COR-L47 (cell line): ENCODE results near the gene GALNTL6.

Experiments
- DNase-seq: peaks from one replicate; lab custom pipeline; 2025; lab: John Stamatoyannopoulos, UW

GALNTL6 gene

DNA sequence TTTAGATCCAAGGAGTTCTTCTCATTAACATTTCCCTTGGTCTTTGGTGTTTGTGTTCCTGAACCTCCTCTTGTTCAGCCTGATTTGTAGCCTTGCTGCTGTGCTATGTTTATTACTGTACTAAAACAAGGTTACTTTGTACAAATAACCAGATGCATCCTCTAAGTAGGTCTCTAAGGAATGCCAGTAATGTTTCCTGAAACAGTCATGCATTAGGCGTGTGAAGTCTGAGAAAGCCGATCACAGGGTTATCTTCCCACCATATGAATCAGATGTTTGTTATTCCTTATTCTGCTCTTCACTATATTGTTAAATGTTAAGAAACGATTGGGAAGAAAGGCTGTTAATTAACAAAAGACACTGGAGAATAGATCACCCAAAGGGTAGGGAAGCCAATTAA, 66.9 kb downstream of the GALNTL6 start:
- DNase-seq: no peak

DNA sequence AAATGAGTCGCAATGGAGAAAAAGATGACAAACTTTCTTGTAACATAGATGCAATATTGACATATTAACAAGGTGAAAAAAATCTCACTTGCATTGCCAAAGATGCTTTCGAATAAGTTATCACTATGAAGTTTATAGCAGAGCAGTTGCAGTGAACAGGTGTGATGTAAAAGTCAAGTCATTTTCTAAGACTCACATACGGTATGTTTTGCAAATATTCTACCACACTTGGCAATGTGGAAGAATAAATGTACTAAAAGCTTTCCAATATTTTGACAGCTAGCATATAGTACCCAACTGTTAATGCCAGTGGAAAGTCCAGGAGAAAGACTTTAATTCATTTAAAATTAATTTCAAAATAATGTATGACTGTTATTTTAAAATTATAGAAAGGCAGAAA, 76.5 kb downstream of the GALNTL6 start:
- no peak for DNase-seq

DNA sequence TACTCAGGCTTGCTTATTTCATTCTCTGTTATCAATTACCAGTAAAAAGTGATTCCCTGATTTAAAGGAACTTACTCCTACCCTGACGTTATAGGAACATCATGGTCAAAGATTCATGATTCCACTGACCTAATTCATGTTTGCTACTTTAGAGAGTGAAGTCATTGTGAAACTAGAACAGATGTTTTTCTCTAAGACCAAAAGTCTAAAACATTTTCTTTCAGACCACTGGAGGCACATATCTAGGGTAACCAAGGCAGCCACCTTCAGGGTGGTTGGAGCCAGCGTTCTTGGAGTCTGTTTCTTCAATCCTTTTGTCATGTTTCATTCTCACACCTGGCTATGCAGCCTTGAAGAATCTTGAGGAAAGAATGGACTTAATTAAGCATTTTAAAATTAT, 77.8 kb downstream of the GALNTL6 start:
- no peak for DNase-seq

DNA sequence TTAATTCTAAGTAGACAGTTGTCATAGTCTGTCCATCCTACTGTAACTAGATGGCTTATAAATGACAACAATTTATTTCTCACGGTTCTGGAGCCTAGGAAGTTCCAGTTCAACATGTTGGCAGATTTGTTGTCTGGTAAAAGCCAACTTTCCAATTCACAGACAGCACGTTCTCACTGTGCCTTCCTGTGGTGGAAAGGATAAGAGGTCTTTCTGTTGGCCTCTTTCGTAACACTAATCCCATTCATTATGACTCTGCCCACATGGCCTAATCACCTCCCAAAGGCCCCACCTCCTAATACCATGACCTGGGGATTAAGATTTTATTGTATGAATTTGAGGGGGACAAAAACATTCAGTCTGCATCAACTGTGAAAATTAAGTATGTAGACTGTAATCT, 83.2 kb downstream of the GALNTL6 start:
- DNase-seq: no peak

DNA sequence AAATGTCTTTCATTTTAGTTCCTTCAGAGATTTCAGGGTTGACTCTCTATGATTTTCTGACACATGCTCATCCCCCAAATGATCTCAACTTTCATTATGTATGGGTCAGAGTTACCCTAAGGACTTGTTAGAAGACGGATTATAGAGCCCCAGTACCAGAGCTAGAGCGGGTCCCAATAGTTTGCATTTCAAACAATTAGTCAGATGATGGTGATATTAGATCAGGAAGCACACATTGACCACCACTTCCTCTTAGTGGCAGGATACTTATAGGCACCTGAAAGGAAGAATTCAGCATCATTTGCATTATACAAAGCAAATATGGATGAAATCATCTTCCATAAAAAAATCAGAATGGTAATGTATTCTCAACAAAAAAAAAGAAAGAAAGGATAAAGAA, 106.1 kb downstream of the GALNTL6 start:
- DNase-seq: no peak

DNA sequence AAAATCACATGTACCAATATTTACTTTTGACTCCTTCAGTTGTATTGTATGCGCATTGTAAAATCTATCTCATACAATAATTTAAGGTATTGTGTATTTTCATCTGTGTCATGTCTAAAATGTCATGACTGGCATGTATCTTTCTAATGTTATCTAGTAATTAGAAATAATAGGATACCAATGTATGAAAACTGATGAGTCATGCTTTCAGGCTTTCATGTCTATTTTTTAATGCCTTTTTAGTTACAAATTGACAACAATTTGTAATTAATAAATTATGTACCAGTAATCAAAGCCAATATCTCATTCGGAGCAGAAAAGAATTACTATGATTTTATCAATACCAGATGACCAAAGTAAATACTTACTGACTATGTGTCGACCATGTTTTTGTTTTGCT, 107.7 kb downstream of the GALNTL6 start:
- no peak for DNase-seq

DNA sequence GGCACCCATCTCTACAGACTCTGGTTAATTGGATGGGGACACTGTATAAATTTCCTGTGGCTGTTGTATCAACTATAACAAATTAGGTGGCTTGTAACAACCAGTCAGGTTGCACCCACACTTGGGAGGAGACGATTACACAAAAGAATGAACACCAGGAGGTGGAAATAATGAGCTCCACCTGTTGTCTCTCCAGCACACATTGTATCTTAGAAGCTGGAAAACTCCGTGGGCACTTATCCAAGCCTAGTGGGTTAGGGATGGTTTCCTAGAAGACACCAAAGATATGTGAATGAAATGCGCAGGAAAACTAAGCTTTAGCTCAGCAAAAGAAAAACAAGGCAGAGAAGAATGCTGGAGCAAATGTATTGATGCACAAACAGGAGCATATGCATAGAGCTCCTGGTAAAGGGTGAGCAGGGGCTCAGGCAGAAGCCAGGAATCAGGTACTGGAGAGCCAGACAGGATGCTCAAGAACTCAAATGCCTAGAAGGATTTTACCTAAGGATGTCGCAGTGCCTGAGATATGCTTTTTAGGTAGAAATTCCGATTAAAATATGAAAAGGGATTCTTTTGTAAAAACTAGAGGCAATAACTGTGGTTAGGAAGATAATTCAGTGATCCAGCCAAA, 111.7 kb downstream of the GALNTL6 start:
- DNase-seq: peak; percentile 93

DNA sequence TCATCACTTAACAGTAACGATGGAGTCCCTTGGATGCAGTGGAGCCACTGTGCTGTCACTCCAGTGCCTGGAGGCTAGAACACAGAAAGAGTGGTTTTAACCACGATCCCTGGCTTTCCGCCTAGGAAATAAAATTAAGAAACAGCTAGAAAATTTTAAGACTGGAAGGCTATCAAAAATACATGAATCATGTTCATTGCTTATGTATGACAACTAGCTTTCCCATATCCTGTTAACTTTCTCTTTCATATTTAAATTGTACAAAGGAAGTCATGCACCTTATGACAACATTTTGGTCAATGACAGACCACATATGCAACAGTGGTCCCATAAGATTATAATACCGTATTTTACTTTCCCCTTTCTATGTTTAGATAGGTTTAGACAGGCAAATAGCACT, 115.1 kb downstream of the GALNTL6 start:
- no peak for DNase-seq

DNA sequence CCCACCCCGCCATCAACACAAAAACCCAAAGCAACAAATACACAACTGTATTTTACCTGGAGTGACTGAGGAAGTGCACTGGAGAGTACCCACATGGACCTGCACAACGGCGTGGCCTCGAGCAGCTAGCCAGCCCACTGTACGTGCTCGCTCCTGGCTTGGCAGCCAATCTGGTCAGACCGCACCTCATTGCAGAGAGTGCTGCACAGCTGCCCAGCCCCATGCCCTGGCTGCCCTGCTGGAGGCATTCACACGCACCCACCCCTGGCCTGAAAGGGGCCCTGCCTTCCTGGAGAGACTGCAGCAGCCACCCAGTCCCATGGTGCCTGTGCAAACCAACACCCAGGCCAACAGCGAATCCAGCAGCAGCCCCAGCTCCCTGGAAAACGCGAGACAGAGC, 116.3 kb downstream of the GALNTL6 start:
- DNase-seq: no peak

DNA sequence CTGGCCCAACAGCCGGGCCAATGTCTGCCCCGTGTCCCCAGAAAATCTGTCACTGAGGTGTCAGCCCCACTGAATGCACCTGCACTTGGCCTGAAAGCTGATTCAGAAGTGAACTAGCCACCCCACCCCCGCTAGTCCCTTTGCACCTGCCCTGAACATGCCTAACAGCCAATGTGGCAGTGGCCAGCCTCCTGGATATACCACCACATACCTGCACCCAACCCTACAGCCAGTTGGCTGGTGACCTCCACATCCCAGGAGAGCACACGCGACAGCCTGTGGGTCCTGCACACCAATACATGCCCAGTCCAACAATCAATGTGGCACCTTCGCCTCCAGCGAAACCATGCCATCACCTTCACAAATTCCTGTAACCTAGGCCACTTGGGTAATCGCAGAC, 116.7 kb downstream of the GALNTL6 start:
- no peak for DNase-seq

DNA sequence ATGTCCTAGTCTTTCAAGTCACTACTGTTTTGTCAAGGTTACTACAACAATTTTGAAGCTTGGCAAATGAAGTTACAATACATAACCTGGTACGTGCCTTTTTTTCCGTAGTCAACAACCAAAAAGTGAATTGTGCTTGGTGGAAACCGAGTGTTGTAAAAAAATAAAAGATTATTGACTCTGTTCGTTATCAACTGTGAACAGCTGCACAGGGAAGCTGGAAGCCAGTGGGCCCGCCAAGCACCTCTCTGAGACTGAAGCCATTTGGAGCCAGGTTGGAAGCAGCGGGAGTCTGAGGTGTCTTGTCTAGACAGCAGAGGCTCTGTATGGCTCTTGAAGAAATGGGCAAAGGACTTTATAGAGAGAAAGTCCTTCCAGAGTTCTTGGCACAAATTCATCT, 119.0 kb downstream of the GALNTL6 start:
- no peak for DNase-seq

DNA sequence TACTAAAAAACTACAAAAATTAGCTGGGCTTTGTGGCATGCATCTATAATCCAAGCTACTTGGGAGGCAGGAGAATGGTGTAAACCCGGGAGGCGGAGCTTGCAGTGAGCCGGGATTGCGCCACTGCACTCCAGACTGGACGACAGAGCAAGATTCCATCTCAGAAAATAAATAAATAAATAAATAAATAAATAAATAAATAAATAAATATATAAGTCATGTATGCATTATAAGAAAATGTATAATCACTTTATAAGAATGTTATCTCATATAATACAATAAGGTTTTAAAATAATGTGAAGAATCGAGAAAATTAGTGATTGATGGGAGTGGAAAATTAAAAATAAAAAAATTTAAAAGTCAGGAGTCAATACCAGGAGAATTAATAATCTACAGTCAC, 127.5 kb downstream of the GALNTL6 start:
- DNase-seq: no peak

DNA sequence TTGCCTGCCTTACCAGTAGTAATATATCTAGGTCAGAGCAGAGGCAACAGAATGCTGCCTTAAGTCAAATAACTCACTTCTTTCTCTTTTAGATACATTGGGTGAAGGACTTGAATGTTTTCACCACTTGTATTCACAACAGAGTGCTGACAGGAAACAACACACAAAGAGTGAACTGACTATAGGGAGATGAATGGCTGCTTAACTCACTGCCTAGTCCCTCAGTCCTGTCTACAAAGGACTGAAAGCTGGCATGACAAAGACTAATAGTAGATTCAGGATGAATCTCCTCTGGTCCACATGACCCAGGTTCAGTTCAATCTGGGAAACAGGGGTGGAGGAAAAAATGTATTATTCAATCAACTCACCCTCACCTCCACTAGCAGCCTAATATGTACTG, 134.2 kb downstream of the GALNTL6 start:
- no peak for DNase-seq

DNA sequence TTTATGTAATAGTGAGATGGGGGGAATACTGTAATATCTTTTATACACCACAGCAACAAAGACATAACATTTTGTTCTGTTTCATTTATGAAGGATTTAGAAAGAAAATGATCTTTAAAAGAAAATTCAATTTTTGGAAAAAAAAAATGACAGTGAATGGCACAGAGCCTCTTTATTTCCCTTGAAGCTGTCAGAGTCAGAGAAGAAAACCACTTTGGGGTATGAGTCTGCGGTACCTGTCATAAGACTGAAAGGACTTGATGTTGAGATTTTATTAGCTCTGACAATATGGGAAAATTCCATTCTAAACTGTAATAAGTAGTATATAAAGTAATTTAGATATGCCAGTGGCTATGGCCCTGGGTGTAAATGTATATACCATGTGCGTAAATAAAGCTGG, 134.8 kb downstream of the GALNTL6 start:
- DNase-seq: no peak

DNA sequence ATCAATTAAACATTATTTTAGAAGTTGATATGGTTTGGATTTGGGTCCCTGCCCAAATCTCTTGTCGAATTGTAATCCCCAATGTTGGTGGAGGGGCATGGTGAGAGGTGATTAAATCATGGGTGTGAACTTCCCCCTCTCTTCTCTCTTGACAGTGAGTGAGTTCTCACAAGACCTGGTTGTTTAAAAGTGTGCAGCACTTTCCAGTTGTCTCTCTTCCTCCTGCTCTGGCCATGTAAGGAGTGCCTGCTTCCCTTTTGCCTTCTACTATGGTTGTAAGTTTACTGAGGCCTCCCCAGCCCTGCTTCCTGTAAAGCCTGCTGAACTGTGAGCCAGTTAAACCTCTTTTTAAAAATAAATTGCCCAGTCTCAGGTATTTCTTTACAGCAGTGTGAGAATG, 141.4 kb downstream of the GALNTL6 start:
- no peak for DNase-seq

DNA sequence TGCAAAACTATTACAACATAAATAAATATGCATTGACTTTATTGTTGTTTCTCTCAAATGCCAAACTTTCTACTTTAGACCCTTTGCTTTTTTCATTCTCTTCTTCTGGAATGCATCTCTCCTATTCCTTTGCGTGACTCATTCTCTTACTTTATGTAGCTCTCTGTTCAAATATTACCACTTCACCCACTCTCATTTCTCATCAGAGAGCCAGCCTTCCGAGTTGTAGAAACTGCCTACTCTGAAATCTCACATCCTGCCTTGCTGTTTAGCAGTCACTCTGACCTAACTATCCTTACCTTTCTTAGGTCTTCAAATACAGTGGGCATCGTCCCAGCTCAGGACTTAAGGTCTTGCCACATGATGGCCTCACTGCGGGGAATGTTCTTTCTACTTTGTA, 143.5 kb downstream of the GALNTL6 start:
- DNase-seq: no peak

DNA sequence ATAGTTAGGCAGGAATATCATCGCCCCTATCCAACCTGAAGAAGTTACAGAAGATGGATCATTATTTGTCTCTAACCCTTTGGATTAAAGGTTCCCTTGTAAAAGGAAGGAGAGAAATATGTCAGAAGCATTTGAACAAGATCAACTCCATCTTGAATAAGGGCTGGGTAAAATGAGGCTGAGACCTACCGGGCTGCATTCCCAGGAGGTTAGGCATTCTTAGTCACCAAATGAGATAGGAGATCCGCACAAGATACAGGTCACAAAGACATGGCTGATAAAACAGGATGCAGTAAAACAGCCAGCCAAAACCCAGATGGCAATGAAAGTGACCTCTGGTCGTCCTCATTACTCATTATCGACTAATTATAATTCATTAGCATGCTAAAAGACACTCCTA, 148.9 kb downstream of the GALNTL6 start:
- no peak for DNase-seq

DNA sequence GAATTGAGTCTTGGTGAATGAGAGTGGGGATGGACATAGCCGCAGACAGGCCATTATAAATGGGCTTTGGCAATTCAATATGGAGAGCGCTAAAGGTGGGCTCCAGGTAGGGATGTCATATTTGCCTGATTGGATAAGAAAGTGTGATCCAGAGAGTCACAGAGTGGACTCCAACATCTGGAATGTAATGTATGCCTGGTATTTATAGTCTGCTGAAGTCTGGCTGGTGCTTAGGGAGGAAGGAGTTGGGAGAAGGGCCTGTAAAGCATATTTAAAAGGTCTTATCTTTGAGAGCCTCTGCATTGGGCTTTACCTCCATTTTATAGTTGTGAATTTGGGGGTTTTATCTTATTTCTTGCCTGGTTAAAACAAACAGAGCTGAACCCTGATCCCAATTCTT, 153.2 kb downstream of the GALNTL6 start:
- DNase-seq: no peak

DNA sequence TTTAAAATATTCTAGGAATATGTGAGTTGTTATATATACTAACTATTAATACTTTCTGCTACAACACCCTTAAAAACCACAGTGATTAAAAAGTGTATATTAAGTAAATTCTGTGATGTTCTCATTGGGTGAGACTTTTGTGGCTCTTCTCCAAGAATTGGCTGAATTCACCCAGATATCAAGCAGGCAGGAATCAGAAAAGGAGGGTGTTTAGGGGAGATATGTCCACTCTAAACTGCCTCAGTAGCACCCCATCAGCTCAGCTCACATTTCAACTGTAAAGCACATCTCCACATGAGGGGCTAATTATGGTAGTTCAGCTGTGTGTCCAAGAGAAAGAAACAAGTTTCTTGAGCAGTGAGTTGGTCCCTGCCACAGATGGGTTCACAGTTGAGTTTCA, 165.0 kb downstream of the GALNTL6 start:
- DNase-seq: no peak

DNA sequence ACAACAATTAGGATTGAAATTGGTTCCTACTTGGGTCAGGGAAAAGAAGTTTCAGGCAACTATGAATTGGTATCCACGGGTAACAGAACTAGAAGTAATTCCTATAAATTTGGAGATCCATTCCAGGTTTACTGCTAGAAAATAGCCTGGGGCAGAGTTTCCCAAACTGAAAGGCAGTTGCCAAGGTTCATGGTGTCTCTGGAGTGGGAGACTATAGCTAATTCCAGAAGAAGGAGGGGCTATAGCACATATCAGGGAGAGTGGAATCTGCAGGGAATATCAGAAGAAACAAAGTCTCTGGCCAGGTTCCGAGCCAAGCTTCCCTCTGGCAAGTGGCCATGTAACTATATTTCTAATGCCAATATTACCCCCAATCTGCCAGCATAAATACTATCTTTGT, 166.3 kb downstream of the GALNTL6 start:
- DNase-seq: no peak

DNA sequence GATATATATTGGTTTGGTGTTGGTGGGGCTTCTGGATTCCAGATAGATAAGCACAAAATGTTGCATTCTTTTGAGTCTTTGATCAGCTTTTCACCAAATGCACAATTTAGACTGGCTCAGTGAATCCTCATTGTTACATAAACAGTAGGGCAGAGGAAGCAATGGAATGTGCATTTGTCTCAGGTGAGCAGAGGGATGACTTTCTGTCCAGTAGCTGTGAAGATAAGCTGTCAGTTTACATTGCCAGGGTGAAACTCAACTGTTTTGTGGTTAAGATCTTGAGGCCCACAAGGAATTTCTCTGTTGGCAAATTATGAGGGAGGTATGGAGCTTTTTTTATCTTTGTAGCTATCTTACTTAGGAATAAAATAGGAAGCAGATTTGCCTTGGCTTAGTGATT, 168.0 kb downstream of the GALNTL6 start:
- DNase-seq: no peak

DNA sequence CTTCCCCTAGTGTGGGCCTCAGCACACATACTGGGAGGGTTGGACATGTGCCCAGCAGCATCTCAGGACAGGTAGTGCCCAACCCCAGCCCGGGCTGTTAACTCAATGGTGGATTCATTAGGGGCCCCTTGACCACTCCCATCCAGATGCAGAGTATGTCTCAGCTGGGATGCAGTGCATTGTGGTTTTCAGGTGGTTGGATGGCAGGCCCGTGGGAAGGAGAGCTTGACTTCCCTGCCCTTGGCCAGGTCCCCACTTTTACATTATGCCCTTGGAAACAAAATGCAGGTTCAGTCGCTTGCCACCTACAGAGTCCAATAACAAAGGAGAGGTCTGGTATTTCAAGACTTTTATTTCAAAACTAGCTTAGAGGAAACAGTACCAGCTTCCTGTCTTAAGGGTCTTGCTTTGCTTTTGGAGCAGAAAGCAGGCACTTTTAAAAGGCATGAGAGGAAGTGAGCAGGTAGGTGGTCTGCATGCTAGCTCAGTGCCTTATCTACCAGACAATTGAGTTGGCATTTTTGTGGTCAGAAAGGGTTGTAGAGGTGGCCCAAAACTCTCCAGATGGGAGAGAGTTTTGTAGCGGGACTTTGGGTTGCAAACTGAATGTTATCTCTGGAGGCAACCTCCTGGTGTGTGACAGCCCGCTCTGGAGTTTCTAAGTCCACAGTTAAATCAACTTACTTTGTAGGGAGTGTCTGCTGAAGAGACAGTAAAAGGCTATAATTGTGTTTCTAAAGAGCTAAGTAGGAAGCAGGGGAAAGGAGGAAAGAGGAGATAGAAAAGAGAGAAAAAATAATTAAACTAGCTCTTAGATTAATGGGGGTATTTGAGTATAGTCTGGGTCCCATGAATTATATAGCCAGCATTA, 171.0 kb downstream of the GALNTL6 start:
- no peak for DNase-seq

DNA sequence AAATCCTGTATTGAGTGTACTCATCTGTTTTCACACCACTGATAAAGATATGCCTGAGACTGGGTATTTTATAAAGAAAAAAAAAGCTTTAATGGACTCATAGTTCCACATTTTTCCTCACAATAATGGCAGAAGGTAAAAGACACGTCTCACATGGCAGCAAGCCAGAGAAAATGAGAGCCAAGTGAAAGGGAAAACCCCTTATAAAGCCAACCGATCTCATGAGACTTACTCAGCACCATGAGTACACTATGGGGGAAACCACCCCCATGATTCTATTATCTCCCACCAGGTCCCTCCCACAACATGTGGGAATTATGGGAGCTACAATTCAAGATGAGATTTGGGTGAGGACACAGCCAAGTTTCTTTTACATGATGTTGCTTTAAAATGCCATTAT, 171.9 kb downstream of the GALNTL6 start:
- no peak for DNase-seq

DNA sequence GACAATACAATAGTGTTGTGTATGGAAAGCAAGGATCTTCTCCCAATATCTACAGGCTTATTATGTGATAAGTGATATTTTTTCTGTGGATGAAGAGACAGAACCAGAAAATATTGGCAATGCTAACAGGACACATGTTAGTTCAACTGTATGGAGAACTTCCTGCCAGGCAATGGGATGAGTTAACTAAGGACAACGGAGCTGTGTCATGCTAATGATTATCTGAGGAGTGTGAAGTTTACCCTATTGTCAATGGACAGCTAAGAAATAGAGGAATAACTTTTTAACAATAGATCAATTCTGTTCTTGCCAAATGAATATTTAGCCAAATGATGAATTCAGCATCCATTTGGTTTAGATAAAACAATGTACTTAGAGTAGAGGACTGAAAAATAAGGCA, 180.0 kb downstream of the GALNTL6 start:
- DNase-seq: no peak
